A172 (cell line): ENCODE data around the gene DIO1. TPM values are rescaled to one million over a fixed set of nuclear protein-coding genes. Genes with fewer than 3 reads are reported as not detected.

ENCODE experiments used
- DNase-seq: peaks from one replicate; pipeline ENCODE4 v3.0.0-alpha.2; 2015; ENCODE audit warnings: low spot score
- total RNA-seq: library from RNA; depleted of rRNA; stranded (reverse); fragments of >200 nt; shearing (Covaris generic); gene quantifications from 2 replicates; pipeline ENCODE4 v1.2.3, GENCODE V29; 2014

DIO1 gene
- total RNA-seq, 1 experiment from 2014 or later, result not detected

- DNase-seq, result no peak
These were observed 48.4 kb downstream of the DIO1 start for GRCh38 chr1:53942127-53942957.

GRCh38 chr1:53943090-53943489, 49.1 kb downstream of the DIO1 start:
- DNase-seq, result no peak

GRCh38 chr1:53943490-53944043, 49.6 kb downstream of the DIO1 start:
- DNase-seq, result no peak

DNA sequence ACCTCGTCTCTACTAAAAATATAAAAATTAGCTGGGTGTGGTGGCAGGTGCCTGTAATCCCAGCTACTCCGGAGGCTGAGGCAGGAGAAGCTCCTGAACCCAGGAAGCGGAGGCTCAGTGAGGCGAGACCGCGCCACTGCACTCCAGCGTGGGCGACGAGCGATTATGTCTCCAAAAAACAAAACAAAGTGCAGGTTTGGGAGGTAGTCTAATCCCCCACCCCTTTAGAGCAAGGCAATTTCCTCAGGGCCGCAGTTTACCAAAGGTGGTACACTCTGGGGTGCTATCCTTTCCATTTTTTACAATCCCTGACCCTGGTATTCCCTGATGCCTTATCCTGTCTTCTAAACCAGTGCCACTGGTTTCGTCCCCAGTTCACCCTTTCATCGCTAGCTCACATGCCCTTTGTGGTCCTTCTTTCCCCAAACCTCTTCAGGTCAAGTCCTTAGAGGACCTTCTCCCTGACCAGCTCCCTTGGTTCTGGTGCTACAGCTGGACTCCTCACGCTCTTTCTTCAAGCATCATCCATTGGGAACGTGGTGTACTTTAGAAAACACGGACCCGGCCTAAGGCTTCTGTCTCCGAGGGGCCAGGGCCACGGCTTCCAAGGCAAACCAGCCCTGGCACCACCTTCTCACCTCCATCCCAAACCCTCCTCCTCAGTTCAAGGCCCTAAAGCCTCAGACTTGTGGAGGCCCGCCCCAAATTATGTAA, 50.6 kb downstream of the DIO1 start:
- no peak for DNase-seq

DNA sequence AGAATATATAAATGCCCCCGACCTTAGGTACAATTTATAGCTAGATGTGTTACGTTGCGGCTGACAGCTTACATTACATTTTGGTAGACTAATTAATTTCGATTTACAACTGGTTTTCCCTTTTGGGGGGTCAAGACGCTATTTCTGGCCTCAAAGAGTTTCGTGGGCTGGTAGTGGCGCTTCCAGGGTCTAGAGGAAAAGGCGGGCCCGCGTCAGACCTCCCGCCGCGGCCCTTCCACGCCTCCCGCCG, 51.1 kb downstream of the DIO1 start:
- peak; percentile 54 for DNase-seq

GRCh38 chr1:53945433-53946251, 51.7 kb downstream of the DIO1 start, which contains the start of gene IFT25:
TSS of gene IFT25 (minus strand) at chr1:53945699. CDS start at chr1:53940082, 5,617 bp downstream.
- peak; percentile 81 for DNase-seq

- DNase-seq, result no peak
These were observed 52.5 kb downstream of the DIO1 start, which contains the start of gene LRRC42 for GRCh38 chr1:53946252-53947171. TSS of gene LRRC42 (plus strand) at chr1:53946350. CDS start at chr1:53952000, 5,650 bp downstream.

DNA sequence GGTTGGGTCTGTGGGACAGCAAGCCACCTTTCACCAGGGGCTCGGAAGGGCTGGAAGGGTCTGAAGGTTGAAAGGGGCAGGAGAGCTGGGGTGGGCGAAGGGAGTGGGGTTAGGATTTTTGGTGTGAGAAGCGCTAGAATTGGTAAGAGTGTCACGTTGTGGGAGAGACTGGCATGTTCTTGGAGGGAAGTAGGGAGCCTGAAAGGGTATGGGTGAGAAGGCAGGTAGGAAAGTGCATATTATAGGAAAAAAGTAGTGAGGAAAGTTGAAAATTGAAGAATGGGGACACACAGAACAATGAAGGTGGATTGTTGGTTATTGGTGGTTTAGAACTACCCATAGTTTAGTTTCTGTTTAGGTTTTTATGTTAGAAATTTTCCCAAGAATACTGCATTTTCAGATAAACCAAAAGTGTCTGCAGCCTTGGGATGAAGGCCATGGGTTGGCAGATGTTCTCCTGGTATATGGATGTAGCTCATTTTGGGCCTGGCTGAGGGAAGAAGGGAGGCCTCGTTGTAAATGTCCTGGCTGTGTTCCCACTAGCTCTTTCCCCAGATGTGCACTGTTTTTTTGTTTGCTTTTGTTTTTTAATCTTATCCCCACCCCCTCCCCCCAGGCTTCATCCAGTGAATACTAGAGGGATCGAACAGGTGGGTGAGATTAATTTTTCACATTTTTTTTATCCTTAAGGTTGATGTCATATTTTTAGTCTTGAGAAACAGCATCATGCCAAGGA, 53.4 kb downstream of the DIO1 start:
- DNase-seq, result no peak

DNA sequence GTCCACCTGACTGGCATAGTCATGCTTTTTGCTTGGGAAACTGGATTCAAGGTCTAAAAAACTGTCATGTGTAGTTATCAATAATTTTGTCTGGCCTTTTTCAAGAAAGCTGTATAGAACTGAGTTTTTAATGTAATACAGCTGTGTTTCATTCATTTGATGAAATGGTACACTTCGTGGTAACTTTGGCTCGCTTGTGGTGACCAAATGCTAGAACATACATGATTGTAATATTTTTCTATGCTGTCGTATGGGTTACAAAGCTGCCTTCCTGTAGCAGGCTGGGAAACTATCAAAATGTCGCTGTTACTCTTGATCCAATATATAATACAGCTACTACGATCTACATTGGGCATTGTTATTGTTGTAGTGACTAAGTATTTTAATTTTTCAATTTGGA, 54.3 kb downstream of the DIO1 start:
- DNase-seq, result no peak

DNA sequence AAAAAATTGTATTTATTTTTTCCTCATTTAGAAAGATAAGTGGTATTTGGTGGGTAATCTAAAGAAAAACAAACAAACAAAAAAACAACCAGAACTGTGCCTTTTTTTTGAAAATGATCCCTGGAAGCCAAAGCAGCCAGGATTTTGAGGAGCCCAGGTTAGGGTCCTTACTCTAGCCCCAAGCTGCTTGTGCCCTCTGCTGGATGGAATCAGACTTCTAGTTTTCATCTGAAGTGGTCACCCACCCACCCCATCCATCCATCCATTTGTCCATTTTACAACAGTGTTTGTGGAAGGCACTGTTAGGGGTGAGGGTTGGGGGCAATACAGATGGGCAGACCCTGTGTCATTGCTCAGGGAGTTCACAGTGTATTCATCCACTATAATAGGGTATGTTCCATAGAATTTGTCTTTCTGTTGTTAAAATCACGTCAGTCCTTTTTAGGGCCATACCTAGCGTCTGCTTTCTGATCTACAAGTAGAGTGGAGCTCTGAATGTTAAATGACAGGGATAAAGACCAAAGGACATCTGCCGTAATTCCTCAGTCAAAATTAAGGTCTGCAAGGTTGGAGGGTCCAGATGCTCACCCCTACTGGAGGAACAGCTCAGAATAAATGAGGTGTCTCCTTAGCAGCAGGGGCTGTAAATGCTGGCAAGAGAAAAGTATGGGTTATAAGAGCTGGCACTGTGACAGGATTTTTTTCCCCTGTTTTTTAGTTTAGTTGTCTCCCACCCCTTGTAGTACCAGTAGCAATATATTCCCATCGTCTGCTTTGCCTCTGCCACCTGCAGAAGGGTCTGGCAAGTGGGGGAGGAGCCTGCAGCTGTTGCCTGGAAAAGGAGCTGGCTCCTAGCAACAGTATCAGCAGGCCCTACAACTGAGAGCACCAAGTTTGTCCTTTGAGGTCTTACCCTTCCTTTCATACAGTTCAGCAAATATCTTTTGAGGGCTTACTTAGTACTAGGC, 55.3 kb downstream of the DIO1 start:
- peak; percentile 19 for DNase-seq

DNA sequence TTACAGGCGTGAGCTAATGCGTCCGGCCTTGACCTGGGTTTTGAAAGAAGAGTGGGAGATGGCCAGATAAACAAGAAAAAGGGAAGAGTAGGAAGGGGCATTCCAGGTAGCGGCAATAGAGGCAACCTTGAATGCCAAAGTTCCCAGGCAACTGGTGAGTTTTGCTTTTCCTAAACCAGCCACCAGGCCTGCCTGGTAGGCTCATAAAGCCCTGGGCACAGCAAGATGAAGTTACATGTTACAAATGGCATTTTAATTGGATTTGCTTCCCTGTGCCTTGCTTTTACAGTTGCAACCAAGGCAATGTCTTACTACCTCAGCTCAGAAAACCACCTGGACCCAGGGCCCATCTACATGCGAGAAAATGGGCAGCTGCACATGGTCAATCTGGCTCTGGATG, 57.7 kb downstream of the DIO1 start:
- DNase-seq, result no peak

- no peak for DNase-seq
These were observed 60.1 kb downstream of the DIO1 start for GRCh38 chr1:53954128-53954527.

DNA sequence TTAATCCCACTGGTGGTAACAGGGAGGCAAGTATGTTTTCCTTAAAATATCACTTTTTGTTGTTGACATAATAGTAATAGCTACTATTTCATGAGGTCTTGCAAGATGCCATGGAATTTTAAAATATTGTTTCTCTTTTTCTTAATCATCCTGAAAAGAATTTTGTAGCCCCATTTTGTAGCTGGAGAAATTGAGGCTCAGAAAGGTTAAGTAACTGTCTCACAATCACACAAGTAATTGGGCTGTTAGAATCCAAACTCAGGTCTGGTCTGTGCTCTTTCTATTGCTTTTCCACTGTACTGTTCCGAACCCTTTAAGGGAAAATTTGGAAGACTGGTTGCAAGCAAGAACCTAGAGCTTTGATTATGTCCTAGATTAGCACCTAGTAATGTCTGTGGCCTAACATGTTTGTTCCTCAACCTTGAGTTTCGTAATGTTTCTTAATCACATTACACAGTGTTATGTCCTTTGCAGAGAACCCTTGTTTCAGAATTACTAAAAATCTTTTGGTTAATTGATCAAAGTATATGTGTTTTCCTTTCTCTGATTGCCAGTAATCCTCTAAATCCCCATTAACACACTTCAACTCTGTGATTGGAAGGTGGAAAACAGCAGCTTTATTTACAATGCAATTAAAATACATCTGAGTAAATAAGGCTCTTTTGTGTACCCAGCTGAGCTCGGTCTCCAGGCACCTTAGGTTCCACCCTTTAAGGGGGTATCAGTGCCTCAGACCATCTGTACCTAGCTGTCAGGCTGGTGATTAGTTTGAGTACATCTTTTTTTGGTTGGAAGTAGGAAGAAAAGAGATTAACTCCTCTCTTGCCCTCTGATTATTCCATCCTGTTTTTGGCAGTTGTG, 62.6 kb downstream of the DIO1 start:
- no peak for DNase-seq

GRCh38 chr1:53957194-53957818, 63.3 kb downstream of the DIO1 start:
- peak; percentile 94 for DNase-seq

DNA sequence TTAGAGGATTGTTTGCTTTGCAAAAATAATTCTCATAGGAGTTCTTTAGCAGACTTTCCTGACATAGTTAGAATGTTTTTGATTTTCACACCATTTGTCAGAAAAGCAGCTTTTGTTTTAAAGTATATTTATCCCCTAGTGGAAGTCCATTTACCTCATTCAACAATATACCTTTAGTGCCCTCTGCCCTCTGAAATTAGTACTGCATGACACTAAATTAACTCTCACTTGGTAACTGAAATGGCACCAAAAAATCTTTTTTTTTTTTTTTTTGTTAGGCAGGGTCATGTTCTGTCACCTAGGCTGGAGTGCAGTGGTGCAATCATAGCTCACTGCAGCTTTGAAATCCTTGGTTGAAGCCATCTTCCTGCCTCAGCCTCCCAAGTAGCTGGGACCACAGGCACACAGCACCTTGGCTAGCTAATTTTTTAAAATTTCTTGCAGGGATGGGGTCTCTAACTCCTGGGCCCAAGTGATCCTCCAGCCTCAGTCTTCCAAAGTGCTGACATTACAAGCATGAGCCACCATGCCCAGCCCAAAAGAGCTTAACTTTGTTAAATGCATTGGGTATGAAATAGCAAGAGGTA, 65.8 kb downstream of the DIO1 start:
- DNase-seq, result peak; percentile 18
